ENCODE data around the gene ENPP7. TPM values are rescaled to one million over a fixed set of nuclear protein-coding genes. Genes with fewer than 3 reads are reported as not detected.

The ENPP7 gene
- total RNA-seq, 1 experiment from 2014 or later, result not detected

DNA sequence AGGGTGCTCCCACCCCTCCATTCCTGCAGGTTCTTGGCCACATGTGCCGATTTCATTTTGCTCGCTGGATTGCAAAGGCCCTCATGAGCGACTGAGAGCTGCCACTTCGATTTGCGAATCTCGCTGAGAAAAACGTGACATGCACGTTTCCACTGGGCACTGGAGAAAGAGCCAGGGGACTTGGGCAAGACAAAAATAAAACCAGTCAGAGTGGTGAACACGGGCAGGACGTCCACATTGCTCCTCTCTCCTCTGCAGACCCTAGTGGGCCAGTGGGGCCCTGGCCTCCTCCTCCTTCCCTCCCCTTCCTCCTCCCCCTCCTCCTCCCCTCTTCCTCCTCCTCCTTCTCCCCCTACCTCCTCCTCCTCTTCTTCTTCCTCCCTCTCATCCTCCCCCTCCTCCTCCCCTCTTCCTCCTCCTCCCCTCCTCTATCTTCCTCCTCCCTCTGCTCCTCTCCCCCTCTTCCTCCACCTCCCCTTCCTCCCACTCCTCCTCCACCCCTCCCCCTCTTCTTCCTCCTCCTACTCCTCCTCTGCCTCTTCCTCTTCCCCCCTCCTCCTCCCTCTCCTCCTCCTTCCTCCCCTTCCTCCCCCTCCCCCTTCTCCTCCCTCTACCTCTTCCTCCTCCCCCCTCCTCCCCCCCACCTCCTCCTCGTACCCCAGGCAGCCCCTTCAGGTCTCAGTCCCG lies 28.1 kb upstream of the ENPP7 start:
- no peaks in the 10 kb centered on the region for H3K36me3 ChIP-seq (ENCODE audit: insufficient read depth, low read length, poor library complexity, severe bottlenecking)
- intact Hi-C loops (cut with micrococcal nuclease; ENCODE audit: unreplicated experiment), result loop anchor here (10.0 kb wide), 1 partner anchor 308 kb away; no protein-coding TSS in a partner anchor
- H3K4me3 ChIP-seq (ENCODE audit: low read depth, low read length, poor library complexity, severe bottlenecking), result no peak overlapping the region
- TF ChIP-seq, protein P1, sequence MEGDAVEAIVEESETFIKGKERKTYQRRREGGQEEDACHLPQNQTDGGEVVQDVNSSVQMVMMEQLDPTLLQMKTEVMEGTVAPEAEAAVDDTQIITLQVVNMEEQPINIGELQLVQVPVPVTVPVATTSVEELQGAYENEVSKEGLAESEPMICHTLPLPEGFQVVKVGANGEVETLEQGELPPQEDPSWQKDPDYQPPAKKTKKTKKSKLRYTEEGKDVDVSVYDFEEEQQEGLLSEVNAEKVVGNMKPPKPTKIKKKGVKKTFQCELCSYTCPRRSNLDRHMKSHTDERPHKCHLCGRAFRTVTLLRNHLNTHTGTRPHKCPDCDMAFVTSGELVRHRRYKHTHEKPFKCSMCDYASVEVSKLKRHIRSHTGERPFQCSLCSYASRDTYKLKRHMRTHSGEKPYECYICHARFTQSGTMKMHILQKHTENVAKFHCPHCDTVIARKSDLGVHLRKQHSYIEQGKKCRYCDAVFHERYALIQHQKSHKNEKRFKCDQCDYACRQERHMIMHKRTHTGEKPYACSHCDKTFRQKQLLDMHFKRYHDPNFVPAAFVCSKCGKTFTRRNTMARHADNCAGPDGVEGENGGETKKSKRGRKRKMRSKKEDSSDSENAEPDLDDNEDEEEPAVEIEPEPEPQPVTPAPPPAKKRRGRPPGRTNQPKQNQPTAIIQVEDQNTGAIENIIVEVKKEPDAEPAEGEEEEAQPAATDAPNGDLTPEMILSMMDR (conservative IDR thresholded peaks at IDR 0.05; ENCODE audit: low read depth, low read length), result no peak
- H3K27me3 ChIP-seq (replicated peaks; ENCODE audit: insufficient read depth, low read depth, low read length, poor library complexity), result peaks cover 4% of the 10 kb centered on the region
- ChIA-PET CTCF (no interaction called here), POLR2A (ENCODE audit: low non-redundant PET) (no interaction called here)
- BruUV-seq (replicated peaks), result no TSS peak
- no peak overlapping the region for H3K27ac ChIP-seq (ENCODE audit: low read depth, low read length, poor library complexity, severe bottlenecking)
- H3K9me3 ChIP-seq (ENCODE audit: low read depth, low read length, poor library complexity, severe bottlenecking), result no peaks in the 10 kb centered on the region
- no peaks in the 10 kb centered on the region for H3K4me1 ChIP-seq (ENCODE audit: insufficient read depth, low read length, poor library complexity, severe bottlenecking)
- no peak for DNase-seq (ENCODE audit: low spot score)

DNA sequence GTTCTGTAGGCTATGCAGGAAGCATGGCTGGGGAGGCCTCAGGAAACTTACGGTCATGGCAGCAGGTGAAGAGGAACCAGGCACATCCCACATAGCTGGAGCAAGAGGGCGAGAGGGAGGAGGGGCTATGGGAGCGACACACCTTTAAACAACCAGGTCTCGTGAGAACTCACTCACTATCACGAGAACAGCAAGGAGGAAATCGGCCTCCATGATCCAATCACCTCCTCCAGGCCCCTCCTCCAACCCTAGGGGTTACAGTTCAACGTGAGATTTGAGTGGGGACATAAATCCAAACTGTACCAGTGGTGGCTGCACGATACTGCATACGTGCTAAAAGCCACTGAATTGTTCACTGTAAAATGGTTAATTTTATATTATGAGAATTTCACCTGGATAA lies 26.1 kb upstream of the ENPP7 start:
- no TSS peak for BruUV-seq (replicated peaks)

DNA sequence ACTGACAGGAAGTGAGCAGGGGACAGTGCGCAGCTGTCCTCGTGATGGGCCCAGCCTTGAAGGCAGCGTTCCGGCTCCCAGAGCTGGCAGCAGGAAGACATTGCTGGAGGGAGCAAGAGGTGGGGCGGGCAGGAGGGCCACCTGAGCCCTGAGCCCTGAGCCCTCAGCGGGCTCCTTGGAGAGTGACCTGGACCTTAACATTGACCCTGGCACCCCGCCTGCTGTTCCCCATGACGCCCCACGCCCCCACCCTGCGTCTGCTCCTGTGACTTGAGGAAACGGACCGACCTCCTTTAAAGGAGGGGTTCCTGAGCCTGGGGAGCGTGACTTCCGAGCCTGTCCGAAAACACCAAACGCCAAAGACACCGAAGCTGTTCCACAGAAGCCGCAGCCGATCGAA lies 25.1 kb upstream of the ENPP7 start:
- Histone ChIP-seq H3K4me3 (ENCODE audit: low read depth, low read length, poor library complexity, severe bottlenecking) (no peak overlapping the region), H3K27me3 (replicated peaks; ENCODE audit: insufficient read depth, low read depth, low read length, poor library complexity) (no peaks in the 10 kb centered on the region), H3K36me3 (ENCODE audit: insufficient read depth, low read length, poor library complexity, severe bottlenecking) (no peaks in the 10 kb centered on the region), H3K27ac (ENCODE audit: low read depth, low read length, poor library complexity, severe bottlenecking) (no peak overlapping the region), H3K4me1 (ENCODE audit: insufficient read depth, low read length, poor library complexity, severe bottlenecking) (no peaks in the 10 kb centered on the region), H3K9me3 (ENCODE audit: low read depth, low read length, poor library complexity, severe bottlenecking) (no peaks in the 10 kb centered on the region)
- no peak for DNase-seq (ENCODE audit: low spot score)
- BruUV-seq (replicated peaks), result no TSS peak
- ChIA-PET POLR2A (ENCODE audit: low non-redundant PET) (no interaction called here), CTCF (no interaction called here)
- no peak for TF ChIP-seq EZH2 (IDR thresholded peaks at IDR 0.05; ENCODE audit: borderline replicate concordance, low read depth, low read length, poor library complexity, severe bottlenecking)
- TF ChIP-seq, protein P1 (conservative IDR thresholded peaks at IDR 0.05; ENCODE audit: low read depth, low read length), result no peak
- intact Hi-C loops (cut with micrococcal nuclease; ENCODE audit: unreplicated experiment), result loop anchor here (5.0 to 10.0 kb wide), 2 partner anchors 311 to 618 kb away; no protein-coding TSS in a partner anchor

More for the DNA sequence above, 26.1 kb upstream of the ENPP7 start:
- Histone ChIP-seq H3K27me3 (replicated peaks; ENCODE audit: insufficient read depth, low read depth, low read length, poor library complexity) (no peaks in the 10 kb centered on the region), H3K4me1 (ENCODE audit: insufficient read depth, low read length, poor library complexity, severe bottlenecking) (no peaks in the 10 kb centered on the region), H3K27ac (ENCODE audit: low read depth, low read length, poor library complexity, severe bottlenecking) (no peak overlapping the region), H3K4me3 (ENCODE audit: low read depth, low read length, poor library complexity, severe bottlenecking) (no peak overlapping the region), H3K9me3 (ENCODE audit: low read depth, low read length, poor library complexity, severe bottlenecking) (no peaks in the 10 kb centered on the region), H3K36me3 (ENCODE audit: insufficient read depth, low read length, poor library complexity, severe bottlenecking) (no peaks in the 10 kb centered on the region)
- CTCF ChIA-PET, result no interaction called here
- intact Hi-C loops (cut with micrococcal nuclease; ENCODE audit: unreplicated experiment), result loop anchor here (5.0 to 10.0 kb wide), 2 partner anchors 310 to 617 kb away; no protein-coding TSS in a partner anchor
- no peak for DNase-seq (ENCODE audit: low spot score)
- POLR2A ChIA-PET (ENCODE audit: low non-redundant PET), result no interaction called here
- TF ChIP-seq, protein P1 (conservative IDR thresholded peaks at IDR 0.05; ENCODE audit: low read depth, low read length), result no peak
- TF ChIP-seq EZH2 (IDR thresholded peaks at IDR 0.05; ENCODE audit: borderline replicate concordance, low read depth, low read length, poor library complexity, severe bottlenecking), result no peak
